MG63 (cell line): ENCODE results near the gene ANKUB1. TPM values are rescaled to one million over a fixed set of nuclear protein-coding genes. Genes with fewer than 3 reads are reported as not detected.
"Not testable (repeated sequence)": the region's sequence is repeated elsewhere in the genome, so short reads cannot be mapped to it uniquely, and the experiment has no call there.

Source experiments
- DNase-seq: peaks from one replicate; pipeline ENCODE4 v3.0.0-alpha.2; 2020
- H3K27me3 ChIP-seq: fragments of 250-450 bp; sonication (Bioruptor Pico); 2 replicates; pipeline ENCODE4 v1.5.1; 2020; ENCODE audit warnings: mild to moderate bottlenecking, moderate library complexity
- H3K36me3 ChIP-seq: fragments of 250-450 bp; sonication (Bioruptor Pico); 2 replicates; pipeline ENCODE4 v1.5.1; 2020; ENCODE audit warnings: mild to moderate bottlenecking, moderate library complexity
- H3K4me3 ChIP-seq: fragments of 250-450 bp; sonication (Bioruptor Pico); 2 replicates; pipeline ENCODE4 v1.5.1; 2020; ENCODE audit warnings: mild to moderate bottlenecking, moderate library complexity
- H3K9me3 ChIP-seq: fragments of 250-450 bp; sonication (Bioruptor Pico); 2 replicates; pipeline ENCODE4 v1.5.1; 2020; ENCODE audit warnings: mild to moderate bottlenecking, moderate library complexity
- total RNA-seq: library from RNA; depleted of rRNA; stranded (reverse); fragments of >200 nt; shearing (Covaris generic); gene quantifications from 2 replicates; pipeline ENCODE4 v1.2.3, GENCODE V29; 2014; ENCODE audit warnings: low replicate concordance; rRNA removed

Gene ANKUB1
- not detected in 2 replicates for total RNA-seq

GRCh38 chr3:149792452-149793270 is at the start of gene ANKUB1:
TSS of gene ANKUB1 (minus strand) at chr3:149792554. CDS start at chr3:149792366, 188 bp downstream.
- Histone ChIP-seq H3K36me3 (no peaks in the 10 kb centered on the region), H3K9me3 (no peaks in the 10 kb centered on the region), H3K27me3 (no peaks in the 10 kb centered on the region), H3K4me3 (no peak within 1 kb of the TSS)
- no peak for DNase-seq

- no peaks in the 10 kb centered on the region for H3K27me3 ChIP-seq
- peaks cover 12% of the 10 kb centered on the region for H3K36me3 ChIP-seq
- no peak for DNase-seq
- H3K9me3 ChIP-seq, result peaks cover 21% of the 10 kb centered on the region
- no peak overlapping the region for H3K4me3 ChIP-seq
These were observed 47.5 kb upstream of the ANKUB1 start for GRCh38 chr3:149839896-149840295.

GRCh38 chr3:149839469-149839868 is 47.1 kb upstream of the ANKUB1 start:
- DNase-seq, H3K4me3 ChIP-seq, H3K27me3 ChIP-seq: not testable (repeated sequence)
- Histone ChIP-seq H3K36me3 (peaks cover 13% of the 10 kb centered on the region), H3K9me3 (peaks cover 26% of the 10 kb centered on the region)

- DNase-seq, H3K4me3 ChIP-seq, H3K27me3 ChIP-seq: not testable (repeated sequence)
- peaks cover 35% of the 10 kb centered on the region for H3K9me3 ChIP-seq
- H3K36me3 ChIP-seq, result peaks cover 17% of the 10 kb centered on the region
These were observed 46.1 kb upstream of the ANKUB1 start for GRCh38 chr3:149838491-149838890.

- H3K36me3 ChIP-seq, result peaks cover 19% of the 10 kb centered on the region
These were observed 40.9 kb upstream of the ANKUB1 start for GRCh38 chr3:149833241-149833640.

GRCh38 chr3:149832086-149832485 is 39.7 kb upstream of the ANKUB1 start:
- DNase-seq, result no peak
- no peaks in the 10 kb centered on the region for H3K27me3 ChIP-seq
- peaks cover 62% of the 10 kb centered on the region for H3K9me3 ChIP-seq
- peaks cover 10% of the 10 kb centered on the region for H3K36me3 ChIP-seq
- no peak overlapping the region for H3K4me3 ChIP-seq

More at GRCh38 chr3:149833241-149833640, 40.9 kb upstream of the ANKUB1 start:
- no peak overlapping the region for H3K4me3 ChIP-seq
- H3K9me3 ChIP-seq, result peaks cover 70% of the 10 kb centered on the region
- H3K27me3 ChIP-seq, result no peaks in the 10 kb centered on the region
- DNase-seq, result no peak

GRCh38 chr3:149831321-149831720 is 39.0 kb upstream of the ANKUB1 start:
- Histone ChIP-seq H3K9me3 (peaks cover 62% of the 10 kb centered on the region), H3K4me3 (no peak overlapping the region), H3K27me3 (no peaks in the 10 kb centered on the region), H3K36me3 (peaks cover 10% of the 10 kb centered on the region)
- DNase-seq, result no peak

- Histone ChIP-seq H3K36me3 (peaks cover 10% of the 10 kb centered on the region), H3K27me3 (no peaks in the 10 kb centered on the region), H3K9me3 (peaks cover 62% of the 10 kb centered on the region), H3K4me3 (no peak overlapping the region)
- no peak for DNase-seq
These were observed 38.5 kb upstream of the ANKUB1 start for GRCh38 chr3:149830902-149831301.

GRCh38 chr3:149829631-149830030 is 37.3 kb upstream of the ANKUB1 start:
- not testable (repeated sequence) for DNase-seq

GRCh38 chr3:149828390-149828789 is 36.0 kb upstream of the ANKUB1 start:
- Histone ChIP-seq H3K4me3 (no peak overlapping the region), H3K27me3 (no peaks in the 10 kb centered on the region), H3K36me3 (peaks cover 4% of the 10 kb centered on the region), H3K9me3 (peaks cover 39% of the 10 kb centered on the region)
- no peak for DNase-seq

More at GRCh38 chr3:149829631-149830030, 37.3 kb upstream of the ANKUB1 start:
- not testable (repeated sequence) for H3K4me3 ChIP-seq, H3K36me3 ChIP-seq, H3K27me3 ChIP-seq
- H3K9me3 ChIP-seq, result peaks cover 52% of the 10 kb centered on the region

GRCh38 chr3:149826636-149827035 is 34.3 kb upstream of the ANKUB1 start:
- Histone ChIP-seq H3K36me3 (peaks cover 3% of the 10 kb centered on the region; the same call in 1 of the 2 replicates), H3K9me3 (peaks cover 29% of the 10 kb centered on the region), H3K27me3 (no peaks in the 10 kb centered on the region), H3K4me3 (no peak overlapping the region)
- no peak for DNase-seq

- H3K9me3 ChIP-seq, result peaks cover 2% of the 10 kb centered on the region
- H3K4me3 ChIP-seq, result no peak overlapping the region
- DNase-seq, result peak; percentile 16
- H3K27me3 ChIP-seq, result no peaks in the 10 kb centered on the region
- H3K36me3 ChIP-seq, result peaks cover 3% of the 10 kb centered on the region; the same call in 1 of the 2 replicates
These were observed 27.8 kb upstream of the ANKUB1 start for GRCh38 chr3:149820183-149820582.

- H3K4me3 ChIP-seq, result no peak overlapping the region
- no peak for DNase-seq
- peaks cover 2% of the 10 kb centered on the region for H3K9me3 ChIP-seq
- H3K36me3 ChIP-seq, result peaks cover 3% of the 10 kb centered on the region; the same call in 1 of the 2 replicates
- H3K27me3 ChIP-seq, result no peaks in the 10 kb centered on the region
These were observed 27.1 kb upstream of the ANKUB1 start for GRCh38 chr3:149819432-149819831.

GRCh38 chr3:149816986-149817385 is 24.6 kb upstream of the ANKUB1 start:
- no peak for DNase-seq
- no peak overlapping the region for H3K4me3 ChIP-seq
- H3K36me3 ChIP-seq, result no peaks in the 10 kb centered on the region; the same call in 1 of the 2 replicates
- no peaks in the 10 kb centered on the region; the same call in 1 of the 2 replicates for H3K9me3 ChIP-seq
- no peaks in the 10 kb centered on the region for H3K27me3 ChIP-seq

- Histone ChIP-seq H3K27me3 (no peaks in the 10 kb centered on the region), H3K9me3 (no peaks in the 10 kb centered on the region; the same call in 1 of the 2 replicates), H3K4me3 (no peak overlapping the region), H3K36me3 (no peaks in the 10 kb centered on the region; the same call in 1 of the 2 replicates)
- no peak for DNase-seq
These were observed 24.0 kb upstream of the ANKUB1 start for GRCh38 chr3:149816311-149816710.

- Histone ChIP-seq H3K9me3 (no peaks in the 10 kb centered on the region), H3K4me3 (no peak overlapping the region), H3K27me3 (no peaks in the 10 kb centered on the region), H3K36me3 (no peaks in the 10 kb centered on the region; the same call in 1 of the 2 replicates)
- DNase-seq, result no peak
These were observed 23.4 kb upstream of the ANKUB1 start for GRCh38 chr3:149815728-149816127.

- H3K9me3 ChIP-seq, result no peaks in the 10 kb centered on the region
- H3K27me3 ChIP-seq, result no peaks in the 10 kb centered on the region
- H3K36me3 ChIP-seq, result no peaks in the 10 kb centered on the region; the same call in 1 of the 2 replicates
- H3K4me3 ChIP-seq, result no peak overlapping the region
- DNase-seq, result no peak
These were observed 23.0 kb upstream of the ANKUB1 start for GRCh38 chr3:149815321-149815720.
